GM19328 (cell line): Measurements from ENCODE around the gene PRKCQ.

Experiments used
- ATAC-seq: cut with Tn5 transposase; IDR thresholded peaks from one replicate; pipeline ENCODE4 v1.9.1; 2021; ENCODE audit warnings: mild to moderate bottlenecking, moderate library complexity; ENCODE audit not compliant: unreplicated experiment

The PRKCQ gene

GRCh38 chr10:6569259-6569658 lies 10.8 kb downstream of the PRKCQ start:
- ATAC-seq: no peak

GRCh38 chr10:6567884-6568283 lies 12.2 kb downstream of the PRKCQ start:
- no peak for ATAC-seq

GRCh38 chr10:6567203-6567703 lies 12.8 kb downstream of the PRKCQ start:
- ATAC-seq: no peak

GRCh38 chr10:6565588-6565987 lies 14.5 kb downstream of the PRKCQ start:
- ATAC-seq: no peak

- ATAC-seq: no peak
Measured at GRCh38 chr10:6564367-6564766, 15.7 kb downstream of the PRKCQ start.

- ATAC-seq: no peak
Measured at GRCh38 chr10:6563731-6564130, 16.3 kb downstream of the PRKCQ start.

- ATAC-seq: no peak
Measured at GRCh38 chr10:6563075-6563474, 17.0 kb downstream of the PRKCQ start.

- ATAC-seq: no peak
Measured at GRCh38 chr10:6562221-6562620, 17.9 kb downstream of the PRKCQ start.

GRCh38 chr10:6561552-6561951 lies 18.5 kb downstream of the PRKCQ start:
- no peak for ATAC-seq

GRCh38 chr10:6558759-6559461 lies 21.2 kb downstream of the PRKCQ start:
- no peak for ATAC-seq

GRCh38 chr10:6558272-6558671 lies 21.8 kb downstream of the PRKCQ start:
- ATAC-seq: no peak

- ATAC-seq: no peak
Measured at GRCh38 chr10:6553937-6554336, 26.1 kb downstream of the PRKCQ start.

- ATAC-seq: no peak
Measured at GRCh38 chr10:6543431-6544005, 36.6 kb downstream of the PRKCQ start.

GRCh38 chr10:6542999-6543430 lies 37.1 kb downstream of the PRKCQ start:
- no peak for ATAC-seq

- ATAC-seq: no peak
Measured at GRCh38 chr10:6539833-6540232, 40.2 kb downstream of the PRKCQ start.

GRCh38 chr10:6537770-6538169 lies 42.3 kb downstream of the PRKCQ start:
- ATAC-seq: no peak

- ATAC-seq: no peak
Measured at GRCh38 chr10:6536102-6536501, 44.0 kb downstream of the PRKCQ start.

- no peak for ATAC-seq
Measured at GRCh38 chr10:6535156-6535764, 44.8 kb downstream of the PRKCQ start.

GRCh38 chr10:6532321-6532720 lies 47.8 kb downstream of the PRKCQ start:
- no peak for ATAC-seq

GRCh38 chr10:6530966-6531365 lies 49.1 kb downstream of the PRKCQ start:
- ATAC-seq: no peak

- no peak for ATAC-seq
Measured at GRCh38 chr10:6530211-6530840, 49.8 kb downstream of the PRKCQ start.
